ENCODE measurements around the gene RUNX2.

DNA sequence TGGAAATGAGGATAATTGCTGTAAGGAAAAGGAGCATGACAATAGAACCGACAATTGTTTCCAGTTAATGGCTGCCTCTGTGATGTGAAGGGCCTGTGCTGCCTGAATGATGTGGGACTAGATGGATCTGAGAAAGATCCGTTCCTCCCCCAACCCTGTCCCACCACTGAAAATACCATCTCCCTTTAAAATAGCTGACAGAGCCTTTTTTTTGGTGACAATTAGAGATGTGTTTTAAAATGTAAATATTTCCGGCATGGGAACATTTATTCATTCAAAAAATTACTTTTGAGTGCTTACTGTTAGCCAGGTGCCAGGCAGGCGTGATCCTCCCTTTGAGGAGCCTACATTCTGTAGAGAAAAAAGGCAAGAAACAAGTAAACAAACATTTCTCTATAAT is 122.0 kb downstream of the RUNX2 start:
- TF ChIP-seq, protein P1, sequence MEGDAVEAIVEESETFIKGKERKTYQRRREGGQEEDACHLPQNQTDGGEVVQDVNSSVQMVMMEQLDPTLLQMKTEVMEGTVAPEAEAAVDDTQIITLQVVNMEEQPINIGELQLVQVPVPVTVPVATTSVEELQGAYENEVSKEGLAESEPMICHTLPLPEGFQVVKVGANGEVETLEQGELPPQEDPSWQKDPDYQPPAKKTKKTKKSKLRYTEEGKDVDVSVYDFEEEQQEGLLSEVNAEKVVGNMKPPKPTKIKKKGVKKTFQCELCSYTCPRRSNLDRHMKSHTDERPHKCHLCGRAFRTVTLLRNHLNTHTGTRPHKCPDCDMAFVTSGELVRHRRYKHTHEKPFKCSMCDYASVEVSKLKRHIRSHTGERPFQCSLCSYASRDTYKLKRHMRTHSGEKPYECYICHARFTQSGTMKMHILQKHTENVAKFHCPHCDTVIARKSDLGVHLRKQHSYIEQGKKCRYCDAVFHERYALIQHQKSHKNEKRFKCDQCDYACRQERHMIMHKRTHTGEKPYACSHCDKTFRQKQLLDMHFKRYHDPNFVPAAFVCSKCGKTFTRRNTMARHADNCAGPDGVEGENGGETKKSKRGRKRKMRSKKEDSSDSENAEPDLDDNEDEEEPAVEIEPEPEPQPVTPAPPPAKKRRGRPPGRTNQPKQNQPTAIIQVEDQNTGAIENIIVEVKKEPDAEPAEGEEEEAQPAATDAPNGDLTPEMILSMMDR (IDR thresholded peaks at IDR 0.05) = no peak
- no peak for TF ChIP-seq POLR2AphosphoS5 (IDR thresholded peaks at IDR 0.05)
- TF ChIP-seq POLR2A (IDR thresholded peaks at IDR 0.05) = no peak

All from stomach (tissue), 4 donors.